ENCODE results near the gene PTPRN2.

Gene PTPRN2

DNA sequence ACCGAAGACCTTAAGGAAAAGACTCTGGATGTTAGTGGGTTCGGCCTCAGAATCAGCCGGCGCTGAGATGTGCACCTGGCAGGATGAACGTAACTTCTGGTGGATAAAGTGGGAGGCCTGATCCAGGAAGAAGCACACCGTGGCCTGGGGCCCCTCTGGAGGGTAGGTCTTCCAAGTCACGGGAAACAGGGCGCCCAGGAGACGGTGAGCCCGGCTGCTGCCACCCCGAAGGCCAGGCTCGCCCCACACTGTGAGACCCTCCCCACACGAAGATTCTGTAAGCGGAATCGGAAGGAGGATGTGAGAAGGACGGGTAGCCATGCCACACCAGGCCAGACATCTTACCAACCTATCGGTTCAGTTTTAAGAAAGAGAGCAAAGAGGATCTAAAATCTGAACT is 971.8 kb downstream of the PTPRN2 start:
- DNase-seq (ENCODE audit: low spot score) = no peak

DNA sequence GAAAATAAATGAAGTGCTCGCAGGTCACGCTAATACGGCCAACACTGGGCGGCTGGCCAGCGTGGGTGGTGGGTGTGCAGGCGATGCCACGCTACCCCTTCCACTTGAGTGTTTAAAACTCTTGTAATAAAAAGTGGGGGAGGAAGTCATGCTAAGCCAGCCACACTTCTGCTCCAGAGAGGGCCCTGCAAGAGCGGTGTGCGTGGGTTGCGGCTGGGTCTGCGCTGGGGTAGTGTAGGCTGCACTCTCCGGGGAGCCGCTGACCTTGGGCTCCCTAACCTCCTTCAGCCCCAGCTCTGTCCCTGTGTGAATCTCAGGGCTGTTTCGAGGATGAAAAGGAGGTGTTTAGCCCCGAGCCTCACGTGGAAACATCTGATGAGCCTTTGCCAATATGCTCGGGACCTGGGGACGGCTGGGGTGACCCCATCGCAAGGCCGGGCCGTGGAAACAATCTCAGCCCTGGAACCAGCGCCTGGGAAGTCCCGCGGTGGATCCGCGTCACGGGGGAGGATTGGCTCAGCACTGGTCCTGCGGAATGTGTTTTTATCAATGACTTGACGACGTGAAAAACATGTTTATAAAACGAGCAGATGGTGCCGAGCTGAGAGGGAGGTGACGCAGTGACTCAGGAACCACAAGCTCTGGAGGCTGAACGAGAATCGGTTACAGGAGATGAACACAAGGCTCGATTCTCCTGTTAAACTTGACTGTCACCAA is 972.4 kb downstream of the PTPRN2 start:
- DNase-seq (ENCODE audit: low spot score) = no peak

DNA sequence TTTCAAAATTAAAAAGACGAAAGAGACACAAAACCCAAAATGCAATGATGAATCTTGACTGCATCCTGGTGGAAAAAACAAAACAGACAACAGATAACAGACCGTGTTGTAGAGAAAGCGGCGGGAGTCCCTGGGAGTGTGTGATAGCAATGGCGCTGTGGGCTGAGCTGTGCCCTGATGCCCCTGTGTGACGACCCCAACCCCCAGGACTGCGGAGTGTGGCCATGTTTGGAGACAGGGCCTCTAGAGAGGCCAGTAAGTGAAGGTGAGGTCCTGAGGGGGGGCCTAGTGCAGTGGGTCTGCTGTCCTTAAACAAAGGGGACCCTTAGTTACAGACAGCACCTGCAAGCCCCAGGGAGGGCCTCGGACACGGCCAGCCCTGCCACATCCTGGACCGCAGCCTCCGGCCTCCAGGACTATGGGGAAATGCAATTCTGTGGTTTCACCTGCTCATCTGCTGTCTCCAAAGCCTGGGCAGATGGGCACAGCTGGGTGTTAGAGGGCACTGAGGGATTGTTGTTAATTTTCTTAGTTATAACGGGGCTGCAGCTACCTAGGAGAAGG is 973.1 kb downstream of the PTPRN2 start:
- no peak for DNase-seq (ENCODE audit: low spot score)

DNA sequence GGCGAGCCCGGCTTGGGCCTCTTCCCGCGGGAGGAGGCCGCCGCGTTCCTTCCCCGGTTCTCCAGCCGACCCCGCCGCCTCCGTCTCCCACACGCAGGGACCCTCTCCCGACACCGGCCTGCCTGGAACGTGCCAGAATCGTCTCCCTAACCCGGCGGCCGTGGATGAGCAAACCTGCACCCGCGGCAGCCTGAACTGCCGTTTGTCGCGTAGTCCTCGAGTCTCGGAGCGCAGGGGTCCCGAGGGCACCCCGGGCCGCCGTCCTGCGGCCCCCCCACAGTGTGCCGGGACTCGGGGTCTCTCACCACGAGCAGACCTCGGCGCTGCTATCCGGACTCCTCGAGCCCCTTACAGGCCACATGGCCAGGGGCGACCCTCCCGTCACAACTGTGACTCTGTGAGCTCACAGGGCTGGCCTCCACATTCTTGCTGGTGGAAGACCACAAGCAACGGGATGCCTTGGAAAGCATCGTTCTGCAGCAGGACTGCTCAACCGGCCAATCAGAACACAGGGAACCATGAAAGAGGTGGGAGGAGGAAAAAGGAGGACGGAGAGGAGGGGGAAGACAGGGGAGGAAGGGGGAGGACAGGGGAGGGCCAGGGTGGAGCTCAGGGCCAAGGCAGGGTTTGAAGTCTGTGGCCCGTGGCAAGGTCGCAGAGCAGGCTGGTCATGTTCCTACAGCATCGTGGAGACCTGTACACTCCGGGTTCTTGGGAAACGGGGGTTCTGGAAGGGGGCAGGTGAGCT is 973.9 kb downstream of the PTPRN2 start:
- DNase-seq (ENCODE audit: low spot score) = no peak

DNA sequence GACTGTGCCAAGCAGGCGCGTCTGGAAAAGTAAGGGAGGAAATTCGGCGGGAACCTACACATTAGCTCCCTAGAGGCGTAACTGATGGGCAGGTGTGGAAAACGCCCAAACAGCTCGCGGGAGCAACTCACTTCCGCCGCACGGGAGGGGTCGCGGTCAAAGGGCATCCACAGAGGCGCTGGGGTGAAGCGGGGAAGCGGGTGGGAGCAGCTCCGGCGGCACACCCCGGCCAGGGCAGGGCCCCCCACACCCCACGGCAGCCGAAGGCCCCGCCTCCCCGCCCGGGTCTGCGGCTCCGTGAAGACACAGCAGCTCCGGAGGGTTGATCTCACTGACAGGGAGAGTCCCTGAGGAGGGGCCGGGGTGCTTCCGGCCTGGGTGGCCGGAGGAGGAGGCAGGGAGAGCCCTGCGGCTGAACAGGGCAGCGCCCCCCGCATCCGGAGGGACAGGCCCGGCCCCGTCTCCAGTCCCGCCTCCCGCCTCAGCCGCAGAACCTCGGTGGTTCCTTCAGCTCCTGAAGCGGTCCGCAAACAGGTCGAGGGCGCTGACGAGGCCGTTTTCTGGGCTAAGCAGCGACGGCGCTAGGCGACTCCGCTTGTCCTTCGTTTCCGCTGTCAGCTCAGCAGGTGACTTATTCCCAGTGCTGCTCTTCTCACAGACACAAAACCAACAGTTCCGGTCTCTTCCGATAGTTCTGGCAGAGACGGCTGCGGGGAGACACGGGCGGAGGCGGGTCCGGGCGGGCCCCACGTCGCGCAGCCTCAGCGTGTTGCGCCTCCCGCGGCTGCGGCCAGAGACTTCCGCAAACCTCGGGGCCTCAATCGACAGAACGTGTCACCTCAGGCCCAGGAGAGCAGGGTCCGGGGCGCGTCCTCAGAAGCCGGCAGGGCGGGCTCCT is 974.7 kb downstream of the PTPRN2 start:
- DNase-seq (ENCODE audit: low spot score) = peak; percentile 30

DNA sequence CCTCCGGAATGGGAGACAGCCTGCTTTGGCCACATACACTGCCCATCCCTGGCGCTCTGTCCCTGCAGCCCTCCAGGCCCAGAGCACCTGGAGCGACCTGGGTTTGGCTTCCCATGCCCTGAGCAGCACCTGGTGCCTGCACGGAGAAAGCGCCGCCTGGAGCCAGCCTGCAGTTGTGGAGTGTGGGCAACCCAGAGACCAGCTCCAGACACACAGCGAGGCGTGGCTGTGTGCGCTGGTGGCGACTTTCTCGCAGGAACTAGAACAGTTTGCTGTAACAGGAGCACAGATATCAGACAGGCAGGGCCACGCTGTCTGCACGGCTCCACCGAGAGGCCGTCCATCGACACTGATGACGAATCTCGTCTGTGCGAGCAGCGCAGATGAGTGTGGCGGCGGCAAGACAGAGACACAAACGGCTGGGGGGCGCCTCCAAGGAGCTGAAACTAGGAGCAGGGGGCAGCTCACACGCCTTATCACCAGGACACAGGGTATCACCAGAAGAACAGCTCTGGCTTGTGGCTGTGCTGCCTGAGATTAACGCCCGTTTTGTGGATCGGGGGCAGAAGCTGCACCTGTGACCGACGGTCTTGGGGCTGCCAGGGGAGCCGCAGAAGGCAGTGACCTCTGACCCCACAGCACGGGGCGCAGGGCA is 975.5 kb downstream of the PTPRN2 start:
- DNase-seq (ENCODE audit: low spot score) = no peak

DNA sequence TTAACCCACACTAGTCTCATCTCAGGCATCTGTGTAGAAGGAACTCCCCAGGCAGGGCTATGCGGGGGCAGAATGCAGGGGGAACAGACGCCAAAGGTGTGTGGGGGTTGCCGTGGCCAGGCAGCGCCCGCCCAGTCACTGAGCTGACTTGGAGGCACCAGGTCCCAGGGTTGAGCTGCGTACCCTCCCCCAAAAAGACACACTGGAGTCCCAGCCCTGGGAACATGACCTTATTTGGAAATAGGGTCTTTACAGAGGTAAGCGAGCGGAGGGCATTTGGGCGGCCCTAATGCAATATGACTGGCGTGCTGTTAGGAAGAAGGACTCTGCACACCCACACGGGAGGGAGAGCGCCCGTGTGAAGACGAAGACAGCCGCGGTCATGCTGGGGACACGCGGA is 976.3 kb downstream of the PTPRN2 start:
- no peak for DNase-seq (ENCODE audit: low spot score)

DNA sequence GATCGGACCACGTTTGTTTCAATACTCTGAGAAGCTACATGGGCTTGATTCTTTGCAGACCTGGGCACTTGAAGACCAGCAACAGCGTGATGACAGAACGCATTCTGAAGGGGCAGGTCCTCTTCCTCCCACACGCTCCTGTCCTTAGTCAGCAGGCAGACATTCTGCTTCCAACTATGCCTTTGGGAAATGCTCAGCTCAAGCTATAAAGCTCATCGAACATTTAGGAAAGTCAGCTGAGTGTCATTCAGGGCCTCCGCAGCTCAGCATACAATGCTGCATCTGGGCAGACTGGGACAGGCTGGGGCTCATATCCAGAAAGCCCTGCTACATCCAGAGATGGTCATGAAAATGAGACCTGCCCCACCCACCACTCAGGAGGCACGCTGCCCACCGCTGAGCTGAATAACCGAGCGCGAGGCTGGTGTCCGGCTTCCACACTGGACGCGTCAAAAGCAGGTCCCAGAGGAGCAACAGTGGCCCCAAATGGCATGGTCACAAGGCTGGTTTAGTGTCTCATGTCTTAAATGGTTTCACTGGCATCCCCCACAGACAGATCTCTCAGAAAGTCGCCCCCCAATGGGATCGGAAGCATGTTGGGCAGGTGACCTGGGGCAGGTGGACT is 976.8 kb downstream of the PTPRN2 start:
- DNase-seq (ENCODE audit: low spot score) = no peak

DNA sequence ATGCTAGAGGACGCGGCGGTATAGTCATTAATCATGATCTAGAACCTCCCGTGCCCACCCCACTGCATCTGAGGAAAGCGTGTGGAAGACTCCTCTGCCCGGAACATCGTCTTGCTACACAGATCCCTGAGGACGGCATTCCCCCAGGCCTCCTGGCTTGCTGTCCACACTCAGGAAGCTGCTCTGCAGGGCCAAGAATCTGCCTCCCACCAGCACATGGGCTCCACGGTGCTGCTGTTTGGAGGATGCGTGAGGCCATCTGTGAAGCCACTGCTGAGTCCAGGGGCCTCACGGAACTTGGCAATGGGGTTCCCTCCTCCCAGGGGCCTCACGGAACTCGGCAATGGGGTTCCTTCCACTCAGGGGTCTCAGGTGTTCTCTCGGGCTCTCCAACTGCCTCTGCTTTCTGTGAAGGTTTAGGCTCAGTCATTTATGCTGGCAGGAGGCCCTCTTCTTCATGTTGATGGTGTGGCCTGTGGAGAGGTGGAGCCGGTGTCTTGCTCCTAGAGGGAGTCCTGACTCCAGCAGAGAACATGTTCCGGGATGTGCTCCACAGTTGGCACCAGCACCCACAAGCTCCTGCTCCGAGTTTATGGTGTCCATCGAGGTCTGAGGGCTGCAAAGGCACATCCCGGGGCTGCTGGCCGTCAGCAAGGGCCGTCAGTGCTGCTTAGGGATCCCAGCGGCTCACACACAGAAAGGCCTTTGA is 977.5 kb downstream of the PTPRN2 start:
- DNase-seq (ENCODE audit: low spot score) = no peak

DNA sequence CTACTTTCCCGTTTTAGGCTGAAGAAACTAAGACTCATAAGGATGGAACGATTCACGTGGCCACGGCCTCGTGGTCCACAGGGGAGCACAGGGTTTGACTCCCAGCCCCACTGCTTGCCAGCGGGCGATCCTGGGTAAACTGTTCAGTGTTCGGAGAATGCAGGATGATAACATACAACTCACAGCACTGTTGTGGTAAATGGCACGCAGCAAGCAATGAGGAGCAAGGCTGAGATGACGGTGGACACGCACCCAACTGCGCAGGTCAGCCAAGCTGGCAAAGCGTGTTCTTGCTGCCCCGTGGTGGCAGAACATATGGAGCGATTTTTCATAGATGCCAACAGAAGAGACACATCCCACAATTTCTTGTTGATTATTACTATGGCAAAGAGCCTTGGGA is 978.1 kb downstream of the PTPRN2 start:
- no peak for DNase-seq (ENCODE audit: low spot score)

DNA sequence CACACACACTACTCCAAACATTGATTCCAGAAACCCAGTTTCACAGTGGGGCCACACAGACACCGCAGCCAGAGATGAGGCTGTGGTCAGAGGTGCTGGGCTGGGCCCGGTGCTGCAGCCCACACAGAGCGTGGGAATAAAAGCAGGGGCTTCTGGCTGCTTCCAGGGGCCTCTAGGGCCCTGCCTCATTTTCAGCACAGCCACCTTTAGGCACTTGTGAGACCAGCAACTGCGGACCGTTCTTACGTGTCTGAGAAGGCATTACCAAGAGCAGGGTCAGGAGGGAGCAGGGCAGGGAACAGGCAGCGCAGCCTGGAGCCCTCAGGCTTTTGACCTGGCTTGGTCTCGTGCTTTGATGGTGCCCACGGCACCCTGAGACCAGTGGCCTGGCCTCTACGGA is 980.4 kb downstream of the PTPRN2 start:
- no peak for DNase-seq (ENCODE audit: low spot score)

DNA sequence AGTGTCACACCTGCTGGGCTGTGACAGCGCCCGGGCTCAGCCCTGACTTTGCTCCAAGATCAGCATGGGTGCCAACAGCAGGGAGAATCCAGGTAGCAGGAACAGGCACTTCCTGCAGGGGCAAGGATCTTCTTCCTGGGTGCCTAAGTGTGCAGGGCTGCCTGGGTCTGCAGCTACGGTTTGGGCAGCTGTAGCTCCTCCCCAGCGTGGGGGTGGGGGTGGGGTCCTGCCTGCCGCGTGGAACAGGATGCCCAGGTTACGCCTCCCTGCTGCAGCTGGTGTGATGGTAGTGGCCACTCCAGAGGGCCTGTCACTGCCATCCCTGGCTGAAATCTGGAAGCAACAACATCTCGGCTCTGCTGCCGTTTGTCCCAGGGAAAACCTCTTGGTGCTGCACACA is 981.5 kb downstream of the PTPRN2 start:
- no peak for DNase-seq (ENCODE audit: low spot score)

DNA sequence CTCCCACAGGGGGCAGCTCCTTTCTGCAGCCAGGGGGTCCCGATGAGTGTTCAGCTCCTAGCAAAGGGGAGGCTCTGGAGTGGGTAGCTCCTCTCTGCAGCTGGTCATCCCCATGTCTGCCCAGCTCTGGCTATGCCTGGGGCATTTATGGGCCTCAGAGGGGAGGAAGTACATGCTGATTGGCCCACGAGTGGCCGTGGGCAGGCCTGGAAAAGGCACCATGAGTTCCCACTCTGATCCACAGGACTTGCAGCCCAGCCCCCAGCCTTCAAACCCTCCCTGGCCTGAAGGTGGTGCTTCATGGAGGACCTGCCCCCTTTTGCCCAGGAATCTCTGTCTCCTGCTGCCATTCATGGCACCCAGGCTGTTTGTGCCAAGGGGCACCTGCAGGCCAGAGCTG is 982.0 kb downstream of the PTPRN2 start:
- DNase-seq (ENCODE audit: low spot score) = no peak

DNA sequence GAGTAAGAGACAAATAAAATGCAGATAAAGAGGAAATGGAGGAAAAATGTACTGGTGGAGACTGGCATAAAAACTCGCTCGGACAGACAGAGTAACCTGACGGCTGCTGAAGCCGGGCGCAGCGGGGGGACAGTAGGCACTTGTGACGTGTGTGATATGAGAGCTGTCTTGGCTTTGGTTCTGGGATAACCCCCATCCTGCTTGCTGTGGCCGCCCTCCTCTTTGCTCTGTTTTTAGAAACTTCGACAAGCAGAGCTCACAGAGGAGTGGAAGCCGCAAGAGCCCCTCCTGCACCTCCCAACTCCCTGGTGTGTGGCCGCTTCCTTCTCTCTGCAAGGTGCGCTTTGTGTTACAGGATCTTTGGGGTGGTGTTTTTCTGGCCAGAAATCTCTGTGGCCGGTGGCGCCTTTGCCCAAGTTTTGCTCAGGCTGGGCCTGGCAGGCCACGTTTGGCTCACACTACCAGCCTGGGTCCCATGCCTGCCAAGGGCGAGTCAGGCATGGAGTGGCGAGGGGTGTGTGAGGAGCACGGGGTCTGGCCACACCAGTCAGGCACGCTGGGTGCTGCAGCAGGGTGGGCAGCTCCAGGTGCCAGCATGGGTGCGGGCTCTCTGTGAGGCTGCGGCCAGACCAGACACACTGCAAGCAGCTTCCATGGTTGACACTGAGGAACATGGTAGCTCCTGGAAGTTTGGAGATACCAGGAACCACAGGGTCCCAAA is 982.8 kb downstream of the PTPRN2 start:
- no peak for DNase-seq (ENCODE audit: low spot score)

DNA sequence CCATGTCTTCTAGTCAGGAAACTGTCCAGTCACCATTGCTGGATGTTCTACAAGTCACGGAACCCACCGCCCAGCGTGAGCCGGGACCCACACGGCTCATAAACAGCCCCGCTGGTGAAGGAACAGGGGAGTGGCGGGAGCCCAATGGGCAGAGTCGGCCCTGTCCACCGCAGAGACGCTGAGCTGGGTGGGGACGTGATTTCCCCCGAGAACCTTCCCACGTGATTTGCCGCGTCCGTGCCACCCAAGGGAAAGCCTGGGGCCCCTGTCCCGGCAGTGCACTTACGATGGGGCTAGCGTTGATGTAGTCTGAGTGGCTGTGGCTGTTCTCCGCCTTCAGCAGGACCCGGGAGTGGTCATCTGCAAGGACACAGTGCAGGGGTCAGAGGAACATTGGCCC is 983.9 kb downstream of the PTPRN2 start:
- DNase-seq (ENCODE audit: low spot score) = no peak

DNA sequence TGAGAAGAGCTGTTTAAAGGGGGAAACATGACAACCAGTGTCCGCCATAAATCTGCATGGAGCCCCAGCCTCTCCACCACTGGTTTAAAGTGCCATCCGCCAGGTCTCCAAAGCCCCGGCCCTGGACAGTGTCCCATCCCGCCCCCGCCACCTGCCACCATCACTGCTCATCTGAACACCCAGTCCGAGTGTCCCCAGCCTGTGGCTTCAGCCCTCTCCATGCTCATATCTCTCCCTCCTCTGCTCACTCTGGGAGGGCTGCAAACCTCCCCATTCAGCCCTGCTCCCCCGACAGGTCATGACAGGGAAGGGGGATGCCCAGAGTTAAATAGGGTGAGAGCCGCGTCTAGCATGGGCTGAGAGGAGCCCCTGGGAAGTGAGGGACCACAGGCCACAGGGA is 984.6 kb downstream of the PTPRN2 start:
- DNase-seq (ENCODE audit: low spot score) = no peak

DNA sequence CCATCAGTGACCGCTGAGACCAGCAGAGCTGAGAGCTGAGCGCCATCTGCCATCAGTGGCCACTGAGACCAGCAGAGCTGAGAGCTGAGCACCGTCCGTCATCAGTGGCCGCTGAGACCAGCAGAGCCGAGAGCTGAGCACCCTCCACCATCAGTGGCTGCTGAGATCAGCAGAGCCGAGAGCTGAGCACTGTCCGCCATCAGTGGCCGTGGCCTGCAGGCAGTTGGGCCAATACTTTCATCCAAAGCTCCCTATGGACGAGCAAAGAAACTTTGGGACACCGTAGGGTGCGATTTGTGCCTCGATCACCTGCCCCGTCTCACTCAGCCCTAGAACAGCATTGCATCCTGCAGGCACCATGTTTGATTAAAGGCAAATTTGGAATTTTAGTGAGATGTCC is 985.0 kb downstream of the PTPRN2 start:
- DNase-seq (ENCODE audit: low spot score) = no peak

DNA sequence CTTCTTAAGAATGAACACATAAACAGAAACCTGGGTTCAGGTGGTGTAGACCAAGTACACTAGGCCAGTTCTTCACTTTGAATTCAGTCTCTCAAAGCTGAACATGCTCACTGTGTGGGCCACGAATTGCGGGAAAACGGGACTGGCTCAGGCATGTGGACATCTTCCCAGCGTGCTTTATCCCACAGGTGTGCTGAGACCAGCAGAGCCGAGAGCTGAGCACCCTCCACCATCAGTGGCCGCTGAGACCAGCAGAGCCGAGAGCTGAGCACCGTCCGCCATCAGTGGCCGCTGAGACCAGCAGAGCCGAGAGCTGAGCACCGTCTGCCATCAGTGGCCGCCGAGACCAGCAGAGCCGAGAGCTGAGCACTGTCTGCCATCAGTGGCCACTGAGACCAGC is 985.5 kb downstream of the PTPRN2 start:
- no peak for DNase-seq (ENCODE audit: low spot score)

DNA sequence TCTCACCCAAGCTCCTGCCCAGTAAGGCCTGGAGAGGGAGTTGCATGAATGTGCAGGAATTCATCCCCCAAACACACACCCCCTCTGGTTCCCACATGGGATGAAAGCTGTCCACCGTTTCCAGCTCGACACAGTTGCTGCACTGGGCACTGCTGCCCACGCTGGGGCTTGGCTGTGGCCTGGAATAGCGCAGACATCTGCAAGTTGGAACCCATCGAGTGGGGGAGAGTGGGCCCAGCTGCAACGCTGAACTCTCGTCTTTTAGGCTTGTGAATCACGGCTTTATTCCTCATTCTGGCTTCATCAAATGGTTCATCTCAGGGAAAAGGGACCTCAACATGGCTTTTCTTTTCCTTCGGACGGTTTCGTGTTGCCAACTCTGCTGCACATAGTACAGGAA is 986.1 kb downstream of the PTPRN2 start:
- DNase-seq (ENCODE audit: low spot score) = no peak

DNA sequence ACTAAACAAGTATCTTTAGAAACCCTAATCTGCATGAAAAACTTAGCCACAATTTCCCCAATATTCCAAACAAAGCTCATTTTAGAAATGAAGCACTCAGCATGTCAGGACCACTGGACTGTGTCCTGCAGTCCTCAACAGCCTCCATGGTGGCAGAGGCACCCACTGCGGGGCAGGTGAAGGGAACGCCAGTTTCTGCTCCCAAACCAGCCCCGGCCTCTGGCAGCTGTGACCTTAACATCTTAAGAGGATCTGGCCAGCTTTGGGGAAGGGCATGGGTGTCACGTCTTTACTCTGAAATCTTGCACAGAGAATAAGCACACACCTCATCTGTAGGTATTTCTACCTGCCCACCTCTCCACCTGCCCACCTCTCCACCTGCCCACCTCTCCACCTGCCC is 988.1 kb downstream of the PTPRN2 start:
- DNase-seq (ENCODE audit: low spot score) = no peak
